HG03520 (cell line): ENCODE results near the gene FCGR3A.

Source experiments
- ATAC-seq: cut with Tn5 transposase; IDR thresholded peaks from one replicate; pipeline ENCODE4 v1.9.1; 2021; ENCODE audit warnings: mild to moderate bottlenecking, moderate library complexity; ENCODE audit not compliant: unreplicated experiment

The FCGR3A gene

DNA sequence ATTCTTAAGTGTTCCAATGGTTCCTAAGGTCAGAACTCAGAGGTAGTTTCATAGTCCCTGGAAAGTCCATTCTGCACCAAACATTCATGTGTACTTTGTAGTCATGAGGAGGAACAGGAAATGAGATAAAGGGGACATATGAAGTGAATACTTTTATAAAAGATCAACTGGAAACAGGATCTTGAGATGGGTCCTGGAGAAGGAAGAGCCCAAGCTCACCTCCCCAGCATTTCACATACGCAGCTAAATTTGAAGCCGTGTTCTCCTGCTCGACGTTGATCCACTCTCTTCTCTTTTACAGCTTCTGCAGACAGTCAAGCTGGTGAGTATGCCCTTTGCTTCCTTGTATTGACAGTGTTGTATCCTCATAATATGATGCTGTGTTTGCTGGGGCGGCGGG is 43.9 kb downstream of the FCGR3A start:
- no peak for ATAC-seq

DNA sequence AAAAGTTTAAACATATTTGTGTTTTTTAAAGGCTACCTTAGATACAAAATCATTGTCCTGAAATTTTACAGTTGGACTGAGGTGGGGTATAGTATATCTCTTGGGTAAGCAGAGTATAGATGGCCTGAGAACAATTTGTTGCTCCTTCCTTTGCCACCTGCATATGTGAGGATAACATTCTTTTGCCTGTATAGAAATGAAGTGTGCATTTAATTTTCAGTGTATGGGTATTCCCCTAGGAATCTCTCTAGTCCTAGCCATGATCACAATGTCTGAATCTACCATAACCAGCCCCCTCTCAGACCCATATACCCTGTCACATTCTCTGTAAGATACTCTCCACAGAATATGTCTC is 46.2 kb downstream of the FCGR3A start:
- no peak for ATAC-seq

DNA sequence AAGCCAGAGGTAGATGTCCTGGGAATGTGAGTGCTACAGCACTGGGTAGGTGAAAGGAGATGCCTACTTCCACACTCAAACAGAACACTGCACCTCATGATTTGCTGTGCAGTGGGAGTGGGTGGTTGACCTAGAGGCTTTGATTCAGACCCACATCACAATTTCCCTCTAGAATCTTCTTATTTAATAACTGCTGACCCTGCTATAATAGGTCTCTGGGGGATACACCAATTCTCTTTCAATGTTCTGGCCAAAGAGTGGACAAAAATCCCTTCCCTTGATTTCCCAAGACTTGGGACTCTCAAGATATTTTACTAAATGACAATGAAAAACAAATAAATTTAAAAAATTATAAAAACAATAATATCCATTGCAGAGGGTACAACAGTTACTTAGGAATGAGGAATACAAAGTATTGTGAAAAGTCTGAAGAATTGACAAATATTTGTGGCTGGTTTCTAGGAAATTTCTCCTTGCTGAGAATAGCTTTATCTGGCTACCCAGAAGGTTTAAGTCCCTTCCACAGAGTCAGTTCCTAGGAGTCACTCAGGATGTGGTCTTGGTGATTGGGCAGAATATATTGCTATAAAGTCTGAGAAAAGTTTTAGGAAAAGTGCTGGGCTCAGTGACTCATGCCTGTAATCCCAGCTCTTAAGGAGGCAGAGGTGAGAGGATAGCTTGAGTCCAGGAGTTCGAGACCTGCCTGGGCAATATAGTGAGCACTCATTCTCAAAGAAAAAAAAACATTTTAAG is 46.8 kb downstream of the FCGR3A start:
- no peak for ATAC-seq

DNA sequence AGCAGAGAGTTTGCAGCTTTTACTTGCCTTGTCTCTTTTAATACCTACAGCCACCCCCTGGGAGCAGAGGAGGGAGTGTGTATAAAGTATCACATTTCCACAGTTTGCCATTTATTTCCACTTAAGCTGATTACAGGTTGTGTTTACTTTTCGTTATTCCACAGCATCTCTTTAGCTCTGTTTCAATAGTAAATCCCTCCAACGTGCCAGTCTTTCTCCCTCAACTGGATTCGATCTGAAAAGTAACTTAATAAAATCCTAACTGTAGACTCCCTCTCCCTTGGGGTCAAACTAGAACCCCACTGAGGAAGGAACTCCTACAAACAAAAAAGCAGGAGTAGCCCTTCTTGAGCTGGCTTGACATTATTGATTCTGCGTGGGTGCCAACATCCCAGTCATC is 47.4 kb downstream of the FCGR3A start:
- no peak for ATAC-seq

DNA sequence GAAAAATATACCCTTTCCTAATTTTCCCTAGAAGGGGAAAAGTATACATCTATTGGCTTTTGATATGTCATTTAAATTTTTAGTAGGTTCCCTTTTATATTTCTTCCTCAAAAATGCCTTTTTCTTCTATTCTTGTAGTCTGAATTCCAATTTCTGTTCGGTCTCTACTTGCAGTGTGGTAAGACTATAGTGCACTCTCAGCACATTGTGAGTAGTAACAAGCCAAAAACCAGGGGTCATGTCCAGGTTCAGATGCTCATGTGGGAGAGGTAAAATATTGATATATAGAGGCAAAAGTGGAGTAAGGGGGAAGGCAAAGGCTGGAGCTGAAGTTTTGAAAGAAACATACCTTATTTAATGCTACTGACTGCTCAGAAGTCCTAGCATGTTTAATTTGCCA is 48.4 kb downstream of the FCGR3A start:
- ATAC-seq: no peak

DNA sequence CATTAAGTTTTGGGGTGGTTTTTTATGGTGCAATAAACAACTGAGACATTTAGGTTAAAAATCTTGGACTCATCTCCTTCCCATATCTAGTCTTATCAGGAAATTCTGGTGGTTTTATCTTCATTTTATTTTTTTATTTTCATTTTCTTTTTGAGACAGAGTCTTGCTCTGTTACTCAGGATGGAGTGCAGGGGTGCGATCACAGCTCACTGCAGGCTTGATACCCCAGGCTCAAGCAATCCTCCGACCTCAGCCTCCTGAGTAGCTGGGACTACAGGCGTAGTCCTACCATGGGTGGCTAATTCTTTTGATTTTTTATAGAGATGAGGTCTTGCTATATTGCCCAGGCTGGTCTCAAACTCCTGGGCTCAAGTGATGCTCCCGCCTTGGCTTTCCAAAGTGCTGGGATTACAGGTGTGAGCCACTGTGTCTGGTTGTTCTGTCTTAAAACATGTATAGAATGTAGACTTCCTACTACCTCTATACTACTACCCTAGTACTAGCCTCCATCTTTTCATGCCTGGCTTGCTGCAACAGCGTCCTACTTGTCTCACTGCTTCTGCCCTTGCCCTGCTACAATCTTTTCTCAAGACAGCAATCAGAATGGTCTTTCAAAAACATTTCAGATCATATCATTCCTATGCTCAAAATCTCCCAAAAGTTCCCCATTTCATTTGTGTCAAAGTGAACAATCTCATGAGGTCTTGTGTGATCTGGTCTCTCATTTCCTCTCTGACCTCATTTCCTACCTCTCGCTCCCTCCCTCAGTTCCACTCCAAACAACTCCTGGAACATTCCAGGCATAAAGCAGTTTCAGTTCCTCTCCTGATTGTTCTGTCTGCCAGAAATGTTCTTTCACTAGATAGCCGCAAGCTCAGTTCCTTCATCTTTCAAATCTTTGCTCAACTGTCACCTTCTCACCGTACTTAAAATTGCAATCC is 50.2 kb downstream of the FCGR3A start:
- no peak for ATAC-seq

DNA sequence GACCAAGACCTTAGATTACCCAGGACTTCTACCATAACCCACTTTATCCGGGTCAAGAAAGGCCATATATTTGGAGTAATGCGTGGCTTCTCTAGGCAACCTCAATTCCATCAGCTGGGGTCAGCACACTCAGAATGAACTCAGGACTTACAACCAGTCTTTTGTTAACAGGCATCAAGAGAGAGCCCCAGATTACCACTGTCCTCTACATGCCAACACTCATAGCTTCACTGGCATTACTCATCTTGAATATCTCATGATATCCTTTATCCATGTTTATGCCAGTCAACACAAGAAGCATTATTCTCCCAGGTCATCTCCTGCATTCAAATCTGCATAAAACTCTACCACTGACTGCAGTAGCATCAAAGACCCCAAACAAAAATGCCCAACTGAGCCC is 51.0 kb downstream of the FCGR3A start:
- no peak for ATAC-seq

DNA sequence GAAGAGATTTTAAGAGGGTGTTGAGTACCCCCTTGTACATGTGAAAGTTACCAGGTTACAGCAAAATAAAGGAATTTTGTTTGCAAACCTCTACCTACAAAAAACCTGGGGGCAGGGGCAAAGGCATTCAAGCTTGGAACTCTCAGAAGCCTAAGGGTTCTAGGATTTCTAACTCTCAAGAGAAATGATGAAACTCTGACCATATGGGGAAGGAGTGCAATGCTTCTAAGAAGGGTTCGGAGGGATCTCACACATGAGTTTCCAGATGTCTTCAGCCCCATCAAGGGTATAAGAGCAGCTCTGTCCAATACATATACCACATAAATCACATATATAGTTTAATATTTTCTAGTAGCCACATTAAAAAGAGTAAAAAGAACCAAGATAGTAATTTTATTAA is 51.7 kb downstream of the FCGR3A start:
- no peak for ATAC-seq

DNA sequence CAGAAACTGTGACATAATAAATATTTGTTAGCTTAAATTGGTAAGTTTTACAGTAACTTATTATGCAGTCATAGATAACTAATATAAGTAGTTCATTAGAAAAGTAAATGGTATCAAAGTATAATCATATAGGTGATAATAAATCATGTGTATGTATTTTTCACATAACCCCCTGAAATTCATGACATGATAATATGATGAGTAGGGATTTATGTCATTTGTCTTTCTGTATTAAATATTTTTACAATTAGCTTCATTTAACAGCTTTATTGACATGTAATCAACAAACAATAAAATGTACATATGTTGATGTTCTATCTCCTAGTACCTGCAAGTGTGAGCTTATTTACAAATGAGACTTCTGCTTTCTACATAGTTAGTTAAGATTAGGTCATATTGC is 54.1 kb downstream of the FCGR3A start:
- ATAC-seq: no peak

DNA sequence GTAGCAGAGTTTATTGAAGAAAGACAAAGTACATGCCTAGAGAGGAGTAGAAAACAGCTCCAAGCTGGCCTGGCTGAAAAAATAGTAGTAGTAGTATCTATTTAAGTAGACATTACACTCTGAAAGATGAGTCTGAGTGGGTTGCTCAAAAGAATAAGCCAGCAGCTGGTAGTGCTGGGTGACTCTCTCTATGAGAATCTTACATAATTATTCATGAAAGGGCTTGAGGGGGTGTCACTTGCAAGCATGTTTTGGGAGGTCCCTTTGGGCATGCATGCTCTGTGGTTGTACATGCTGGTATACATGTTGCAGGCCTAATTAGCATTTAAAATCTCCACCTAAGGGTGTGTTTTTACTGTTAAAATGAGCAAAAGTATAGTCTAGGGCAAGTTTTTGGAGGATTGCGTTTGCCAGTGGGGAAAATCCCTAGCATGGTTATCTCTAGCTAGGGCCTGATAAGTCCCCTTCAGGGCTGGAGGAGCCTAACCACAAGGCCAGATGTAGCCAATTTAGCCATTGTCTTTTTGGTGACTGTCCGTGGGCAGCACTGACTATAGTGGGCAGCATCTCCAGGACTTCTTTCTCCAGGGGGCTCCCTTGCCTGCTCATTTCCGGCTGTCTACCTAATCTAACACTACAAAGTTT is 55.4 kb downstream of the FCGR3A start:
- no peak for ATAC-seq

DNA sequence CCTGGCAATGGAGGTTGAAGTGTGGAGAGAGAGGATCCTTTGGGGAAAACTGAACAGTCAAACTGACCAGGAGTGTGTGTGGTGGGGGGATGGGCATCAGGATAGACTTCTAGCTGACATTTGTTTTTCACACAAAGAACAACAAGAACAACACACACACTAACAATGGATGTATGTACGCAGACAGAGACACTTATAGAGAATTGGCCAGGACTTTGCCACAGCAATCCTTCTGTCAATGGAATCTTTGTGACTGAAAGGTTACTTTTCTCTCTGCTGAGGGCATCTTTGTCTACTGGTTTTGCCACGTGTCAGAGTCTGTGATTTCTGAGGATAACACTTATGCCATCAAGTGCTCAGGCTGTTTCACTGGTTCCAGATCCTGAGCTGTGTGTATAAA is 56.8 kb downstream of the FCGR3A start:
- ATAC-seq: no peak
